H1 (cell line): ENCODE data around the gene TTLL5. TPM values are rescaled to one million over a fixed set of nuclear protein-coding genes. Genes with fewer than 3 reads are reported as not detected.

Experiments used
- CTCF ChIA-PET: fragments of 300-600 bp; sonication (Branson Sonifier 250); formaldehyde crosslinking; loops from one replicate; lab custom pipeline; 2021; ENCODE audit not compliant: partially characterized antibody; lab: Charles Lee
- POLR2A ChIA-PET: fragments of 300-600 bp; sonication (Branson Sonifier 250); formaldehyde crosslinking; loops from one replicate; lab custom pipeline; 2021; ENCODE audit warnings: inconsistent platforms; ENCODE audit not compliant: partially characterized antibody; lab: Charles Lee
- DNase-seq, 2 experiments: peaks; one replicate each; pipeline versions ENCODE4 v3.0.0 to v3.0.0-alpha.2; 2010 to 2022; ENCODE audit warnings: low spot score in 2 of 2, low read depth in 1 of 2, mixed read lengths in 1 of 2
- FAIRE-seq: peaks from 2 replicates; lab custom pipeline; 2011; peaks lifted over from hg19 to GRCh38; lab: Jason Lieb, UNC
- H2AFZ ChIP-seq: 2 replicates; pipeline ENCODE4 v1.8.1; 2012; ENCODE audit warnings: low read length, inconsistent platforms
- H2AK5ac ChIP-seq: 2 replicates; pipeline ENCODE4 v1.6.1; 2013; ENCODE audit warnings: low read depth, low read length
- H2BK120ac ChIP-seq: replicated peaks from 2 replicates; pipeline ENCODE3; 2013; ENCODE audit warnings: low read depth, low read length, inconsistent platforms
- H2BK12ac ChIP-seq: 2 replicates; pipeline ENCODE4 v1.6.1; 2013; ENCODE audit warnings: low read depth, low read length
- H2BK15ac ChIP-seq: 2 replicates; pipeline ENCODE4 v1.6.1; 2013; ENCODE audit warnings: low read length
- H2BK20ac ChIP-seq: 2 replicates; pipeline ENCODE4 v1.6.1; 2013; ENCODE audit warnings: low read length
- H2BK5ac ChIP-seq: 2 replicates; pipeline ENCODE4 v1.6.1; 2013; ENCODE audit warnings: low read depth, low read length
- H3K14ac ChIP-seq: 2 replicates; pipeline ENCODE4 v1.6.1; 2013; ENCODE audit warnings: inconsistent platforms; ENCODE audit not compliant: insufficient read length
- H3K18ac ChIP-seq: 2 replicates; pipeline ENCODE4 v1.6.1; 2013; ENCODE audit warnings: low read length; ENCODE audit errors: extremely low read depth
- H3K23ac ChIP-seq: 2 replicates; pipeline ENCODE4 v1.6.1; 2013; ENCODE audit warnings: inconsistent platforms; ENCODE audit not compliant: insufficient read length
- H3K23me2 ChIP-seq: 2 replicates; pipeline ENCODE4 v1.6.1; 2013; ENCODE audit warnings: low read depth, low read length
- H3K27ac ChIP-seq: 2 replicates; pipeline ENCODE4 v1.6.1; 2011; ENCODE audit warnings: low read depth, low read length, inconsistent platforms
- H3K27me3 ChIP-seq, 4 experiments: replicated peaks in 1 of 4; 1 replicate in 1 of 4; 2 replicates in 3 of 4; pipeline versions ENCODE4 v1.6.1 to v1.8.1; 2011 to 2013; ENCODE audit warnings: low read length in 3 of 4, mild to moderate bottlenecking in 3 of 4, inconsistent platforms in 2 of 4, mixed read lengths in 2 of 4, moderate library complexity in 1 of 4; ENCODE audit not compliant: control insufficient read depth in 3 of 4, insufficient read depth in 3 of 4; ENCODE audit errors: extremely low read depth in 1 of 4
- H3K36me3 ChIP-seq, 4 experiments: 2 replicates each; pipeline versions ENCODE4 v1.6.1 to v1.8.1; 2011 to 2013; ENCODE audit warnings: mild to moderate bottlenecking in 4 of 4, low read length in 3 of 4, moderate library complexity in 2 of 4, control low read depth in 1 of 4, inconsistent platforms in 1 of 4; ENCODE audit not compliant: insufficient read depth in 4 of 4, control insufficient read depth in 2 of 4
- H3K4ac ChIP-seq: replicated peaks from 2 replicates; pipeline ENCODE3; 2013; ENCODE audit warnings: low read length, low read depth, mixed read lengths, inconsistent platforms; ENCODE audit not compliant: insufficient read length
- H3K4me1 ChIP-seq, 4 experiments: replicated peaks in 1 of 4; 1 replicate in 1 of 4; 2 replicates in 3 of 4; pipeline versions ENCODE4 v1.6.1 to v1.8.1; 2011 to 2013; ENCODE audit warnings: low read length in 3 of 4, inconsistent platforms in 2 of 4, mixed read lengths in 1 of 4; ENCODE audit not compliant: insufficient read depth in 4 of 4, control insufficient read depth in 3 of 4
- H3K4me2 ChIP-seq, 2 experiments: 2 replicates each; pipeline versions ENCODE4 v1.6.1 to v1.8.1; 2011 to 2013; ENCODE audit warnings: low read depth in 2 of 2, low read length in 2 of 2, control low read depth in 1 of 2, inconsistent platforms in 1 of 2, mild to moderate bottlenecking in 1 of 2; ENCODE audit not compliant: insufficient read depth in 1 of 2
- H3K4me3 ChIP-seq, 4 experiments: fragments of 200-600, 300-600 bp in 1 of 4; sonication (generic), shearing (Covaris generic), sonication (Bioruptor Twin) in 1 of 4; 2 replicates each; pipeline versions ENCODE4 v1.5.1 to v1.8.1; 2011 to 2016; ENCODE audit warnings: low read length in 4 of 4, low read depth in 3 of 4, control low read depth in 2 of 4, inconsistent platforms in 2 of 4, mild to moderate bottlenecking in 2 of 4, mixed read lengths in 1 of 4, moderate library complexity in 1 of 4; ENCODE audit not compliant: insufficient read depth in 2 of 4; ENCODE audit errors: extremely low read depth in 1 of 4
- H3K56ac ChIP-seq: replicated peaks from 2 replicates; pipeline ENCODE3; 2013; ENCODE audit warnings: low read depth, mild to moderate bottlenecking, mixed read lengths, low read length, inconsistent platforms; ENCODE audit not compliant: insufficient read length
- H3K79me1 ChIP-seq: 2 replicates; pipeline ENCODE4 v1.6.1; 2013; ENCODE audit warnings: low read depth, low read length, control low read depth
- H3K79me2 ChIP-seq, 2 experiments: 2 replicates each; pipeline versions ENCODE4 v1.6.1 to v1.8.1; 2012 to 2013; ENCODE audit warnings: low read length in 2 of 2, mild to moderate bottlenecking in 2 of 2, inconsistent platforms in 1 of 2; ENCODE audit not compliant: insufficient read depth in 2 of 2, control insufficient read depth in 1 of 2
- H3K9ac ChIP-seq, 4 experiments: replicated peaks in 1 of 4; 1 replicate in 1 of 4; 2 replicates in 3 of 4; pipeline versions ENCODE4 v1.6.1 to v1.8.1; 2011 to 2013; ENCODE audit warnings: low read depth in 3 of 4, low read length in 3 of 4, control low read depth in 2 of 4, mild to moderate bottlenecking in 2 of 4, moderate library complexity in 2 of 4, inconsistent platforms in 1 of 4; ENCODE audit errors: extremely low read depth in 1 of 4
- H3K9me3 ChIP-seq, 2 experiments: 2 replicates each; pipeline versions ENCODE4 v1.6.1 to v1.8.1; 2012 to 2013; ENCODE audit warnings: mild to moderate bottlenecking in 2 of 2, moderate library complexity in 2 of 2, control low read depth in 1 of 2, inconsistent platforms in 1 of 2, low read depth in 1 of 2, low read length in 1 of 2, mixed read lengths in 1 of 2; ENCODE audit not compliant: insufficient read depth in 2 of 2
- H4K20me1 ChIP-seq, 2 experiments: replicated peaks in 1 of 2; 2 replicates each; pipeline versions ENCODE3 to v1.8.1; 2011 to 2013; ENCODE audit warnings: inconsistent platforms in 2 of 2, low read length in 2 of 2, mild to moderate bottlenecking in 1 of 2; ENCODE audit not compliant: insufficient read depth in 2 of 2, control insufficient read depth in 1 of 2
- H4K5ac ChIP-seq: 2 replicates; pipeline ENCODE4 v1.6.1; 2013; ENCODE audit warnings: low read length, low read depth, mixed read lengths, inconsistent platforms; ENCODE audit not compliant: insufficient read length
- H4K8ac ChIP-seq: 2 replicates; pipeline ENCODE4 v1.8.0; 2013; ENCODE audit warnings: mild to moderate bottlenecking, moderate library complexity, low read length, inconsistent platforms; ENCODE audit not compliant: insufficient read depth; ENCODE audit errors: extremely low read depth
- H4K91ac ChIP-seq: replicated peaks from 2 replicates; pipeline ENCODE3; 2013; ENCODE audit warnings: low read length, mixed read lengths, inconsistent platforms; ENCODE audit not compliant: insufficient read length
- BCL11A ChIP-seq, 2 experiments: IDR thresholded peaks; one replicate each; pipeline ENCODE4 v1.6.1; 2011; ENCODE audit warnings: low read depth in 2 of 2, low read length in 2 of 2, mild to moderate bottlenecking in 2 of 2
- CBX5 ChIP-seq: fragments of 300-800, 300-1000 bp; sonication (generic); IDR thresholded peaks from 2 replicates; pipeline ENCODE4 v1.7.1; 2016; ENCODE audit warnings: antibody characterized with exemption, low read length, low read depth
- CBX8 ChIP-seq: fragments of 300-800, 300-1000 bp; sonication (generic); IDR thresholded peaks from 2 replicates; pipeline ENCODE4 v1.7.1; 2016; ENCODE audit warnings: low read depth, low read length, borderline replicate concordance
- CEBPB ChIP-seq: IDR thresholded peaks from 2 replicates; pipeline ENCODE4 v1.6.1; 2012; ENCODE audit warnings: low read depth, low read length
- FOSL1 ChIP-seq: IDR thresholded peaks from 2 replicates; pipeline ENCODE4 v1.6.1; 2011; ENCODE audit warnings: mild to moderate bottlenecking, low read depth, low read length, moderate library complexity; ENCODE audit not compliant: insufficient read depth
- HDAC2 ChIP-seq, 2 experiments: fragments of 300-600 bp in 1 of 2; sonication (generic) in 1 of 2; IDR thresholded peaks; 2 replicates each; pipeline ENCODE4 v1.6.1; 2011 to 2012; ENCODE audit warnings: low read depth in 2 of 2, low read length in 2 of 2, mild to moderate bottlenecking in 2 of 2, moderate library complexity in 2 of 2, borderline replicate concordance in 1 of 2, inconsistent platforms in 1 of 2
- MAX ChIP-seq: IDR thresholded peaks from 2 replicates; pipeline ENCODE4 v1.6.1; 2012; ENCODE audit warnings: inconsistent platforms
- POU5F1 ChIP-seq: IDR thresholded peaks from 2 replicates; pipeline ENCODE4 v1.6.1; 2011; ENCODE audit warnings: low read depth, mild to moderate bottlenecking, low read length, moderate library complexity
- RBBP5 ChIP-seq: IDR thresholded peaks from 2 replicates; pipeline ENCODE4 v1.7.1; 2012; ENCODE audit warnings: low read depth, mild to moderate bottlenecking, inconsistent platforms, low read length, moderate library complexity, borderline replicate concordance
- SAP30 ChIP-seq: fragments of 300-600 bp; sonication (generic); IDR thresholded peaks from 2 replicates; pipeline ENCODE4 v1.7.1; 2012; ENCODE audit warnings: low read length, moderate library complexity, mild to moderate bottlenecking, inconsistent platforms; ENCODE audit not compliant: insufficient read depth, insufficient replicate concordance
- SP1 ChIP-seq: IDR thresholded peaks from 2 replicates; pipeline ENCODE4 v1.6.1; 2011; ENCODE audit warnings: low read depth, low read length
- WGBS, 2 experiments: shearing (Covaris generic) in 1 of 2; methylation state at CpG; one replicate each; pipeline versions ENCODE4 v1.1.6 to v1.1.7; 2013 to 2015; ENCODE audit warnings: low lambda C conversion rate in 2 of 2, mixed read lengths in 2 of 2, inconsistent platforms in 1 of 2, low coverage in 1 of 2, missing lambda C conversion rate in 1 of 2; ENCODE audit not compliant: insufficient replicate concordance in 2 of 2, insufficient coverage in 1 of 2, insufficient read length in 1 of 2; ENCODE audit errors: extremely low coverage in 1 of 2, missing lambda C conversion rate in 1 of 2; 5-methylcytosine and 5-hydroxymethylcytosine counted together
- polyA plus RNA-seq, 7 experiments: library from polyadenylated mRNA; depleted of rRNA in 3 of 7; stranded (reverse) in 5 of 7; unstranded in 2 of 7; fragments of >200 nt in 5 of 7; fragments of 200-250 nt in 2 of 7; gene quantifications; 1 replicate in 5 of 7; 2 replicates in 1 of 7; 4 replicates in 1 of 7; pipeline versions ENCODE4 v1.2.1 to v1.2.3, GENCODE V29; 2011 to 2013; ENCODE audit warnings: missing spikeins in 2 of 7, mixed read lengths in 2 of 7
- total RNA-seq: library from RNA; stranded (reverse); fragmentation: NEBNext Ultra II Directional; extraction: Animal tissue kit (Norgen Biotek cat#: 25700); gene quantifications from 2 replicates; pipeline ENCODE4 v1.2.1, GENCODE V29; 2021

TTLL5 gene
- total and polyA plus RNA-seq, 2 of the 8 experiments (the other 6 are each of a cell fraction or from before 2014, with no cell fraction given), result 16.1 to 45.9 TPM

- Histone ChIP-seq H2BK5ac (no peak overlapping the region), H3K4ac (no peak overlapping the region), H2AK5ac (no peak overlapping the region), H3K56ac (no peak overlapping the region), H3K4me1 (peaks cover 9 to 30% (median 22%) of the 10 kb centered on the region in 4 experiments), H3K23ac (no peak overlapping the region), H3K36me3 (no peaks in the 10 kb centered on the region), H4K20me1 (no peaks in the 10 kb centered on the region), H3K4me3 (no peak overlapping the region), H3K14ac (no peak overlapping the region), H3K4me2 (no peak overlapping the region), H2BK20ac (no peak overlapping the region), H2BK15ac (no peak overlapping the region), H3K18ac (no peak overlapping the region), H4K8ac (no peak overlapping the region), H2AFZ (no peak overlapping the region), H4K91ac (no peak overlapping the region), H2BK12ac (no peak overlapping the region), H2BK120ac (no peak overlapping the region), H3K9me3 (no peaks in the 10 kb centered on the region), H3K27ac (no peak overlapping the region), H3K27me3 (no peaks in the 10 kb centered on the region), H3K79me2 (no peaks in the 10 kb centered on the region), H3K79me1 (no peaks in the 10 kb centered on the region), H3K23me2 (0 out of 2 replicates have a peak, but pooled peaks cover 1% of the 10 kb centered on the region), H3K9ac (no peak overlapping the region), H4K5ac (no peak overlapping the region)
- TF ChIP-seq BCL11A (IDR thresholded peaks at IDR 0.05; ENCODE audit: low read depth in 2 of 2, low read length in 2 of 2), result no peak
- TF ChIP-seq POU5F1, result no peak
- no peak for TF ChIP-seq RBBP5
- no peak for TF ChIP-seq HDAC2 (IDR thresholded peaks at IDR 0.05; ENCODE audit: borderline replicate concordance in 1 of 2, low read depth in 2 of 2, low read length in 2 of 2)
- TF ChIP-seq FOSL1, result no peak
- TF ChIP-seq CEBPB, result no peak
- TF ChIP-seq SP1, result no peak
- TF ChIP-seq SAP30, result no peak
- TF ChIP-seq CBX8, result no peak
- no peak for TF ChIP-seq CBX5
- no peak for TF ChIP-seq MAX
- ChIA-PET POLR2A (interaction anchor here (0.8 to 3.2 kb wide), 4 partner anchors 11 to 57 kb away, joined by 3 to 11 read pairs (median 5); no protein-coding TSS in a partner anchor), CTCF (interaction anchor here (0.6 to 3.5 kb wide), 9 partner anchors 11 to 63 kb away, joined by 3 to 19 read pairs (median 4); partner anchors contain the start of gene FLVCR2)
- DNase-seq (no peak), FAIRE-seq (no peak)
- WGBS, 2 experiments, result 88% methylated on average over 5 of the region's 5 CpGs; no CpG with 5 or more reads in 1 of the 2 experiments
These were observed 26.2 kb upstream of the TTLL5 start for GRCh38 chr14:75634848-75635247.
